Stimulated activated CD8-positive, alpha-beta memory T cell treated with anti-CD3 and anti-CD28 coated beads, Interleukin-4, amount 100 ng/mL, for 24 hours (primary cell): ENCODE measurements around the gene HIP1R.
"Not testable (repeated sequence)": the region's sequence is repeated elsewhere in the genome, so short reads cannot be mapped to it uniquely, and the experiment has no call there.

Experiments used
- DNase-seq: peaks from one replicate; pipeline ENCODE4 v3.0.0-alpha.2; 2020; ENCODE audit warnings: low read depth

HIP1R gene

DNA sequence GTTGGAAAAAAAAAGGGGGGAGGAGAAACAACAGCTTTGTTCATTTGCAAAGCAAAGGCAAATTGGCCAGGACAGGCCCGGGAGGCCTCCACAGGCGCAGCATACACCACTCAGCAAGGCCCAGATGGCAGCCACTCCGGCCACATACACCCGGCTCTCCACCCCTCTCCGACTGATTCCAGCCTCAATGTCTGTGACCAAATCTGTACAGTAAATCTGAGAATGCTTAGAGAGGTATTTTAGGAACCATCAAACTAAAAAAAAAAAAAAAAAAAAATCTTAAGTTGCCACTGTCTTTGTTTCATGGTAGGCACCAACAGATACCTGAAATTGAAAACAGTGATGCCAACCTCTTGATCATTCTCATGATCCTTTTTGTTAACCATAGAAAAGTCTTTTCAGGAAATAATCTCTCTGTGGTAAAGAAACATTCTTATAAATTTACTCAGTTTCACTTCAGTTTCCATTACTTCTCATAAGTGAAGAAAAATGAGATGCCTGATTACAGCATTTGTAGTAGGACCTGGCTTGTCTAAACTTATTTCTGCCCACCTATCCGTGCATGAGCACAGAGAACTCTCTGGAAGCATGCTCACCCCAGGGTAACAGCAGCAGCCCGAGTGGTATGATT is 40.4 kb downstream of the HIP1R start:
- no peak for DNase-seq

DNA sequence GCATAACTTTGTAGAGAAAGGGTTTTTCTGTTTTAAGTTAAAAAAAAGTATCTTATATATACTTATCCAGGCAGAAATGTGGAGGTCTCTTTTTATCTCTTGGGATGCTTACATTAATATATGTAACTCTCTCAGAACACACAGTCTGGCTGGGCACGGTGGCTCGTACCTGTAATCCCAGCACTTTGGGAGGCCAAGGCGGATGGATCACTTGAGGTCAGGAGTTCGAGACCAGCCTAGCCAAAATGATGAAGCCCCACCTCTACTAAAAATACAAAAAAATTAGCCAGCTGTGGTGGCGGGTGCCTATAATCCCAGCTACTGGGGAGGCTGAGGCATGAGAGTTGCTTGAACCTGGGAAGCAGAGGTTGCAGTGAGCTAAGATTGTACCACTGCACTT is 41.0 kb downstream of the HIP1R start:
- DNase-seq: not testable (repeated sequence)

GRCh38 chr12:122876731-122877130 is 41.5 kb downstream of the HIP1R start:
- no peak for DNase-seq

DNA sequence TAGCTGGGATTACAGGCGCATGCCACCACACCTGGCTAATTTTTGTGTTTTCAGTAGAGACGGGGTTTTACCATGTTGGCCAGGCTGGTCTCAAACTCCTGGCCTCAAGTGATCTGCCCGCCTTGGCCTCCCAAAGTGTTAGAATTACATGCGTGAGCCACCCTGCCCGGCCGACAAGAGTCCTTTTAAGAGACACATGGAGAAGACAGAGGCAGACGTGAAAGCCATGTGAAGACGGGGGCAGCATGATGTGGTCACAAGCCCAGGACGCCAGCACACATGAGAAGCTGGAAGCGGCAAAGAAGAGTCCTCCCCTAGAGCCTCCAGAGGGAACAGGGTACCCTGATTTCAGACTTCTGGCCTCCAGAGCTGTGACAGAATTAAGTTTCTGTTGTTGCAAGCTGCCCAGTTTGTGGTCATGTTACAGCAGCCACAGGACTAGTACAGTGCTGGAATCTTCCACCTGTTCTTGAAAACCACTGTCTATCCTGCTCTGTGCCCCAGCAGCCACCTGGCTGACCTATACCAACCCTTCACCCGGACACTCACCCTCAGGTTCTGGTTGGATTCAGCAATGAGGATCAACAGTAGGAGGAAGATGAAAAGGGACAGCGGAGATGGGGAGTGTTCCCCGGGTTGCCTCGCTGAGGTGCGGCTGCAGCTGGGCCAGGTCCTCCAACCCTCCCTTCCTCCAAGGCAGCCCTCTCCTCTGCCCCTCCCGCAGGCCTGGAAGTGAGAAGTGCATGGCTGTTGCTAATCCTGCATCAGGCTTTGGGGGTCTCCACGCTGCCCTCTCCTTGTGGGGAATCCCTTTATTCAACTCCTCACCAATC is 43.7 kb downstream of the HIP1R start:
- DNase-seq: no peak

- DNase-seq: no peak
Observed at GRCh38 chr12:122880155-122880667, 45.0 kb downstream of the HIP1R start.

GRCh38 chr12:122880668-122881067 is 45.4 kb downstream of the HIP1R start:
- DNase-seq: no peak

- no peak for DNase-seq
Observed at GRCh38 chr12:122882908-122883558, 47.8 kb downstream of the HIP1R start.

- DNase-seq: no peak
Observed at GRCh38 chr12:122884091-122884826, 49.0 kb downstream of the HIP1R start.

DNA sequence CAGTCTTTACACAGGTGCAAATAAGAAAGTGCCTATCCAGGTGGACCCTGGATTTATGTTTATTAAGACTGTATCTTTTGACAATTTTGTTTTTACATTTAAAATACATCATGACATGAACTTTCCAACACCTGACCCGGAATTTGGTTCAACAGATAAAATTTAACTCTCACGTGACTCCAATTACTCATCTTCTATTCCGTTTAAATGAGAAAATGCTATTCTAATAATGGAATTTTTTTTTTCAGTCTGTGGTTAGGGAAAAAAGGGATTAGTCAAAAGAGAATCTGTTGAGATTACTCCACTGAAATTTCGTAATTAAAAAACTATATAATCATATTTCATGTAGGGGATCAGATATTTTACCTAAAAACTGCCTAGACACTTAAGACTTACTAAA is 49.6 kb downstream of the HIP1R start:
- DNase-seq: no peak

- DNase-seq: no peak
Observed at GRCh38 chr12:122886161-122886560, 50.9 kb downstream of the HIP1R start.

GRCh38 chr12:122886851-122887818 is 51.9 kb downstream of the HIP1R start:
- no peak for DNase-seq

DNA sequence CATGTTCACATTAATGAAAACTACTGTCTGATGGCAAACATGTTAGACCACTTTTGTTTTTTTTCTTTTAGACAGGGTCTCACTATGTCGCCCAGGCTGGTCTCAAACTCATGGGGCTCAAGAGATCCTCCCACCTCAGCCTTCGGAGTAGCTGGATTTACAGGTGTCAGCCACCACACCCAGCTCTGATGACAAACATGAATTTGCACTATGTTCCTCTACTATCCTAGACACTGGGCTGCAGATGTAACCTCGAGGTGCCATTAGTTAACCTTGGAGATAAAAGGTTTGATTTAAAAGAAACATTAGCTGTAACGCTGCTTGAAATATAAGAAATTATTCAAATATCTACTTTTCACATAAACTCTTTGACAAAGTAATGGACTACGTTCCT is 52.6 kb downstream of the HIP1R start:
- DNase-seq: no peak

- DNase-seq: no peak
Observed at GRCh38 chr12:122888232-122888752, 53.0 kb downstream of the HIP1R start.

GRCh38 chr12:122889761-122890520 is 54.7 kb downstream of the HIP1R start:
- DNase-seq: no peak

- no peak for DNase-seq
Observed at GRCh38 chr12:122891661-122892525, 56.6 kb downstream of the HIP1R start.

DNA sequence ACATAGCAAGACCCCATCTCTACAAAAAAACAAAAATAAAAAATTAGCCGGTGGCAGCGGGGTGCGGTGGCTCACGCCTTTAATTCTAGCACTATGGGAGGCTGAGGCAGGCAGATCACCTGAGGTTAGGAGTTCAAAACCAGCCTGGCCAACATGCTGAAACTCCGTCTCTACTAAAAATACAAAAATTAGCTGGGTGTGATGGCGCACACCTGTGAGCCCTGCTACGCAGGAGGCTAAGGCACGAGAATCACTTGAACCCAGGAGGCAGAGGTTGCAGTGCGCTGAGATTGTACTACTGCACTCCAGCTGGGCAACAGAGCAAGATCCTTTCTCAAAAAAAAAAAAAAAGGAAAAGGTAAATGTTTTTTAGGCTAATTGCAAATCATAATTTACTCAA is 57.5 kb downstream of the HIP1R start:
- DNase-seq: not testable (repeated sequence)

- no peak for DNase-seq
Observed at GRCh38 chr12:122893208-122894153, 58.2 kb downstream of the HIP1R start.
